Measurements from ENCODE around the gene NFIL3.

DNA sequence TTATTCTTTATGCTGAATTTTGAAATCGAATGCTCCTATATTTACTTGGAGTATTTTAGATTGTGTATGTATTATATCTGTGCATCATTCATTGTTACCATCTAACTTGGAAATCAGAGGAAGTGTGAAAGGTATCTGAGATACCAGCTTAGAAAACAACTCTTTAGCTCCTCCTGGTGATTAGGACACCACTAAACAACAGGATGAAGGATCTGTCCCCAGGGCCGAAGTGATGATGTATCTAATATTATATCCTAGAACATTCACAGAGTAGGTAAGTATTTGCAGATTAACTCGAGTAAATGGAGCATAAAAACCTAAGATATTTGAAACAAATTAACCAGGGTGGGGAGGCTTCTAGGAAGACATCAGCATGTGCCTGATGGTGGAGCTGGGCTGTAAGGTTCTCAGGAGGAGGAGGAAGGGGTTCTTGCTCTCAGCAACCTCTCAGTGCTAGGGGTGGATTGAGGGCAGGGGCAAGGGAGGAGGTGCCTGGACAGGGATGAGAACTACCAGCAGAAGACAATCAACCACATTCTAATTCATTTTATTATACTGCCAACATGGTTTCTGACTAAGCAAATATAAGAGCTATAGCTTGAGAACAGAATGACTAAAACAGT is 2.6 kb upstream of the NFIL3 start:
- no peak for TF ChIP-seq POLR2A (IDR thresholded peaks at IDR 0.05; ENCODE audit: low read depth)
- no peak for TF ChIP-seq EP300 (IDR thresholded peaks at IDR 0.05)

All from esophagus muscularis mucosa (tissue), 2 donors.